GM19351 (cell line): Measurements from ENCODE around the gene ADGRA3.

Experiments used
- ATAC-seq: cut with Tn5 transposase; IDR thresholded peaks from one replicate; pipeline ENCODE4 v1.9.1; 2021; ENCODE audit warnings: mild to moderate bottlenecking, moderate library complexity; ENCODE audit not compliant: unreplicated experiment

ADGRA3 gene, protein sequence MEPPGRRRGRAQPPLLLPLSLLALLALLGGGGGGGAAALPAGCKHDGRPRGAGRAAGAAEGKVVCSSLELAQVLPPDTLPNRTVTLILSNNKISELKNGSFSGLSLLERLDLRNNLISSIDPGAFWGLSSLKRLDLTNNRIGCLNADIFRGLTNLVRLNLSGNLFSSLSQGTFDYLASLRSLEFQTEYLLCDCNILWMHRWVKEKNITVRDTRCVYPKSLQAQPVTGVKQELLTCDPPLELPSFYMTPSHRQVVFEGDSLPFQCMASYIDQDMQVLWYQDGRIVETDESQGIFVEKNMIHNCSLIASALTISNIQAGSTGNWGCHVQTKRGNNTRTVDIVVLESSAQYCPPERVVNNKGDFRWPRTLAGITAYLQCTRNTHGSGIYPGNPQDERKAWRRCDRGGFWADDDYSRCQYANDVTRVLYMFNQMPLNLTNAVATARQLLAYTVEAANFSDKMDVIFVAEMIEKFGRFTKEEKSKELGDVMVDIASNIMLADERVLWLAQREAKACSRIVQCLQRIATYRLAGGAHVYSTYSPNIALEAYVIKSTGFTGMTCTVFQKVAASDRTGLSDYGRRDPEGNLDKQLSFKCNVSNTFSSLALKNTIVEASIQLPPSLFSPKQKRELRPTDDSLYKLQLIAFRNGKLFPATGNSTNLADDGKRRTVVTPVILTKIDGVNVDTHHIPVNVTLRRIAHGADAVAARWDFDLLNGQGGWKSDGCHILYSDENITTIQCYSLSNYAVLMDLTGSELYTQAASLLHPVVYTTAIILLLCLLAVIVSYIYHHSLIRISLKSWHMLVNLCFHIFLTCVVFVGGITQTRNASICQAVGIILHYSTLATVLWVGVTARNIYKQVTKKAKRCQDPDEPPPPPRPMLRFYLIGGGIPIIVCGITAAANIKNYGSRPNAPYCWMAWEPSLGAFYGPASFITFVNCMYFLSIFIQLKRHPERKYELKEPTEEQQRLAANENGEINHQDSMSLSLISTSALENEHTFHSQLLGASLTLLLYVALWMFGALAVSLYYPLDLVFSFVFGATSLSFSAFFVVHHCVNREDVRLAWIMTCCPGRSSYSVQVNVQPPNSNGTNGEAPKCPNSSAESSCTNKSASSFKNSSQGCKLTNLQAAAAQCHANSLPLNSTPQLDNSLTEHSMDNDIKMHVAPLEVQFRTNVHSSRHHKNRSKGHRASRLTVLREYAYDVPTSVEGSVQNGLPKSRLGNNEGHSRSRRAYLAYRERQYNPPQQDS (N-terminal part only)

DNA sequence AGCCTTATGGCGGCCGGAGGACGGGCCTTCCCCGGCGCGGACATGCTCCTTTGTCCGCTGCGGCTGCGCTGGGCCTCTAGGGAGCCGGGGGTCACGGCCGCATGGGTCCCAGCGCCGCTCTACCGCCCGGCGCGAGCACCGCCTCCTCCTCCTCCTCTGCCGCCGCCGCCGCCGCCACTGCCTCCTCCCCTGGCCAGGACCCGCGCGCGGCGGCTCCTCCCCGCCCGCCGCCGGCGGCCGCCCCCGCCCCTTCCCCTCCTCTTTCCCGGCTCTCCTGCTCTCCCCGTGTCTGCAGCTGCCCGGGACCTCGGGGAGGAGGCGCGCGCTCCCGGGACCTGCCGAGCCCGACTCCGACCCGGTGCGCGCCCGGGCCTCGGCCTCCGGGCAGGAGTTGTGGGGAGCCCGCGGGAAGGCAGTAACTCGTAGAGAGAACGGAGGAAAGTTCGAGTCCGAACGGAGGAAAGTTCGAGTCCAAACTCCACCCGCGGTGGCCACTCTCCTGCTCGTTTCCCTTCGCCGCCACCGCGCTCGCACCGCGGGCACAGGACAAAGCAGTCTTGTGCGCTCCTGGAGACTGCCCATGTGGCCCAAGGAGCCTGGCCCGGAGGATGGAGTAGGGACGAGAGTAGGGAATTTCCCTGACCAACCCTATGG, at the start of gene ADGRA3:
TSS of gene ADGRA3 (minus strand) at position 179 of the 654 bp plus-strand sequence. CDS start 282 bp downstream, outside the sequence.
- ATAC-seq, result no peak

DNA sequence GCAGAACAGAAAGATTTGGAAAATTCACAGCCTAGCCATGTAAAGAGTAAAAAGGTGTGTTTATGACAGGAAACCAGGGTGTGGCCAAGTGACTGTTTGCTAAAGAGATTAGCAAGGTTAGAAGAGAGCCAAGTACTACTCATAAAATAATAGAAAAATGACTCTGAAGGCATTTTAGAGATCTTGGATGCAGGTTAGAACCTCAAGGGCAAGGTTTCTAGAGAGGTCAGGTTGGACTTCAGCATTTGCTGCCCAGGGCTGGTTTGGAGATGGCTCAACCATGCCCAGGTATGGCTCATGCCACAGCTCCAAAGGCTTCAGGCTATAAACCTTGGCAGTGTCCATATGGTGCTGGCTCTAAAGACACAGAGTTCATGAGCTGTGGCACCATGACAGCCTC, 40.6 kb upstream of the ADGRA3 start:
- ATAC-seq, result no peak

DNA sequence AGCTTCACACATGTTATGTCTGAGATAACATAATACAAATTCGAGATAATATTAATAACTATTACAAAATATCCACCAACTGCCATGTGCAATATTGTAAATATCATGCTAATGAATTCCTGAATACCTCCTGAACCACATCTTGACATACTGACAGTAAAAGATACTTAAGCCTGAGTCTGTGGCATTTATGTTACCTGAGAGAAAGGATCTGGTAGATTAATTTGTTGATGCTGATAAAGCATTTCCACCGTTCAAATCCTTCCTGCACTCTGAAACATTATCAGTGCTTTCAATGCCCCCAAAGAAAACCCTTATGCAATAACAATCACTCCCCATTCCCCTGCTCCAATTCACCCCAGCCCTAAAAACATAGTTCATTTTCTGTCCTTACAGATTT, 38.8 kb upstream of the ADGRA3 start:
- ATAC-seq, result no peak

DNA sequence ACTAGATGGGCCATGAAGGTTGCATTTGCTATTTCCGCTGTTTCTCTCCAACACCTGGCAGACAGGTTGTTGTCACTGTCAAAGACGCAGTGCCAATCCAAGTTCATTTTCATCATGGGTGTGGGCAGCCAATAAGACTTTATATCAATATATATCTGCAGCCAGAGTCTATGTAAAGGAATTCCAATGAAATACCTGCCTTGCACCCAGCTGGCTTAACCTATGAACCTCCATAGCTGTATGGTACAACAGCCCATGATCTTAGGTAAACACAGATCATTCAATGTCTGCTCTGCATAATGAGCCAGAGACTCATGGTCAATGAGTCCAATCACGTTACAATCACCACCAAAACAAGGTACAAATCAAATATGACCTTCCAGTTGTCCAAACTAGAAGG, 37.7 kb upstream of the ADGRA3 start:
- no peak for ATAC-seq

DNA sequence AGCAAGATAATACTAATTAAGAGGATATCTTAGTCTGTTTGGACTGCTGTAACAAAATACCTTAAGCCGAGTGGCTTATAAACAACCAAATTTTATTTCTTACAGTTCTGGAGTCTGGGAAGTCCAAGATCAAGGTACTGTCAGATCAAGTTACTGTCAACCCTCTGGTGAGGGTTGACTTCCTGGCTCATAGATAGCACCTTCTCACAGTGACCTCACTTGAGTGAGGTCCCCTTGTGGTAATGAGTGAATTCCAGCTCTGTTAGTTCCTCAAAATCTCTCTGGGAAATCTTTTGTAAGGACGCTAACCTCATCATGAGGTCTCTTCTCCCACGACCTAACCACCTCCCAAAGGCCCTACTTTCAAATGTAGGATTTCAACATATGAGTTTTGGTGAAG, 36.9 kb upstream of the ADGRA3 start:
- no peak for ATAC-seq

DNA sequence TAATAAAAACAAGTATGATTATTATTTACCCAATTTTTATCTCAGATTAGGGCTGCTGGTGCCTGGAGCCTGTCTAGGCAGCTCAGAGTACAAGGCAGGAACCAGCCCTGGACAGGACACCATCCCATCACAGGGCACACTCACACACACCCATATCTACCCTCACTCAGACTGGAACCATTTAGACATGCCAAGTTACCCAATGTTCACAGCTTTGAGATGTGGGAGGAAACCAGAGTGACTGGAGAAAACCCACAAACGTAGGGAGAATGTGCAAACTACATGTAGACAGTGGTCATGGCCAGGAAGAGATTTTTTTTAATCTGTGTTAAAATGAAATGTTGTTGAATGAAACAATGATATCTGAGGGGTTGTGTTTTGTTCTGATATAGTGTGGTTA, 35.7 kb upstream of the ADGRA3 start:
- ATAC-seq, result no peak

DNA sequence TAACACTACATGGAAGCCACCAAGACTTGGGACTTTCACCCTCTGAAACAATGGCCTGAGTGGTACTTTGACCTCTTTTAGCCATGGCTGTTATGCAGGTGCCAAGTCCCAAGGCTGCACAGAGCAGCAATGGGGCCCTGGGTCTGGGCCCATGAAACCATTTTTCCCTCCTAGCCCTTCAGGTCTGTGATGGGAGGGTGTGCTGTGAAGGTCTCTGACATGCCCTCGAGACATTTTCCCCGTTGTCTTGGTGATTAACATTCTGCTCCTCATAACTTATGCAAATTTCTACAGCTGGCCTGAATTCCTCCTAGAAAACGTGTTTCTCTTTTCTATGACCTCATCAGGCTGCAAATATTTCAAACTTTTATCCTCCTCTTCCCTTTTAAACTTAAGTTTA, 30.4 kb upstream of the ADGRA3 start:
- ATAC-seq, result no peak

DNA sequence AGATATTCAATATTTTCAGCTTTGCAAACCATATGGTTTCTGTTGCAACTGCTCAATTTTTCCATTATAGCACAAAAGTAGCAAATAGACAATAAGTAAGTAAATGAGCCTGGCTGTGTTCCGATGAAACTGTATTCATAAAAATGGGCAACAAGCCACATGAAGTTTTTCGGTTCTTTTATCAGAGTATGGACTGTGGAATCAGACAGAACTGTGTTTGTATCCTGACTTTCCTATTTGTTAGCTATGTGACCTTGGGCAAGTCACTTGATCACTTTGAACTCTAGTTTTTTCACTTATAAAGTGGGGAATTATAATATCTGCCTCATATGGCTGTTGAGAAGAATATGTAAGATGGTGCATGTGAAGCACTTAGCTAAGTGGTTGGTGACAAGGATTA, 23.4 kb upstream of the ADGRA3 start:
- ATAC-seq, result no peak

DNA sequence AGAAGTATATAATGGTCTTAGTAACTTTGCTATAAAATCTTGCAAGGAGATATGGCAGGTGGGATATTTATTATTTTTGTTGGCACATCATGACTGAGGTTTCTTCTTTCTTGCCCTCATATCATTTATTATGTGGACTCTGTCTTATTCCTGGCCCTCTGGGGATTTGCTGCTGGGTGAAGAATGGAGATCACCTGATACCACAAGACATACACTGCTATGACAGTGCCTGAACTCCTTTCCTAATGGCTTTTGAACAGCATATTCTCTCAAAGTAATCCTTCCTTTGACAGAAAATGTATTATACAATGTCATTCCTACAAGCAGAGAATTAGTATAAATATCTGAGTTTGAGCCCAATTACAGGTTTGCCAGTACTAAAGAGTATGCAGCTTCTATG, 22.0 kb upstream of the ADGRA3 start:
- ATAC-seq, result no peak

DNA sequence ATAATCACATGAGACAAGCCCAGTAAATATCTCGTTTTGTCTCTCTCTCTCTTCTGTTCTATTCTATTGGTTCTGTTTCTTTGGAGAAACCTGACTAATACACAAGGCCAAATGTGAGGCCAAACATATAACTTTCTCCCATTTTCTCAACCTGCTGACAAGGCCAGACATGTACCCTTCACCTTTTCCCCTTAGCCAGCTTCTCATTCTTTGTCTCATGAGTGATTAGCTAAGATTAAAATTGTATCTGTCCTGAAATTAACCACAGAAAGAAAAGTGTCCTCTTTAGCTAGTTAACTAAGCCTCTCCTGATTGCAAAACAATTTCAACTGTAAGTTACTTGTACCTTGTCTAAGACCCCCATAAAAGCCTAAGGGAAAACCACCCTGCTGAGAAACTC, 18.5 kb upstream of the ADGRA3 start:
- no peak for ATAC-seq

DNA sequence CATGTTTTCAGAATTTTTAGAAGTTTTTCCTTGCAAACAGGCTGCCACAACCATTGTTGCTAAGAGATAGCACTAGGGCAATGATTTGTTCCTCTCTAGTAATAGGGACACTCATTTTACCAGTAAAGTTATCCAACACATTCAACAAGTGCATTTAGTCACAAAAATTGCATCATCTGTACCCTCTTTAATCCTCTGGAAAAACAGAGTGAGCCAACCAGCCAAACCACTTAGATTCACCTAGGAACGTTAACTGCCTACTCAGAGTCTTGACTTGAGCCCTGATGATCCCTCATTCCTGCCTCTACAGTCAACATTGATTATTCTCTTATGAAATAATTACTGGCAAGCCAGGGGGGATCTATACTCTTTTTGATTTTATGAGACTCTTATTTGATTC, 17.0 kb upstream of the ADGRA3 start:
- no peak for ATAC-seq

DNA sequence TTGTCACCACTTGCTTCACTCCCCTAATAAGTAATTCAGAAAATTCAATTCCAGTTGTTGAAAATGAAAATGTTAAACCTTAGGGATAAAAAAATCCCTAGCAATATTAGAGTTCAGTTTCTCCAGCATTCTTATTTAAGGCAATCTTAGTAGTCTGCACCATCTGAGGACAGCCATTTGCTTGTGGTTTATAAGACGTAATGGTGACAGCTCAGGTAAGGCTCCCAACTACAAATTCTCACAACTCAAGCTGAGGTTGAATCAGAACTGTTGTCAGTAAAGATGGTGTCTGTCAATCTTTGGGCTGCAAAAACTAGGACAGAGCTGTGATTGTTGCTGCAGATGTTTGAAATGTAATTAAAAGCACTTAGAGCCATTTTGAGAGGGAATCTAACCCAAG, 16.3 kb upstream of the ADGRA3 start:
- ATAC-seq, result no peak

DNA sequence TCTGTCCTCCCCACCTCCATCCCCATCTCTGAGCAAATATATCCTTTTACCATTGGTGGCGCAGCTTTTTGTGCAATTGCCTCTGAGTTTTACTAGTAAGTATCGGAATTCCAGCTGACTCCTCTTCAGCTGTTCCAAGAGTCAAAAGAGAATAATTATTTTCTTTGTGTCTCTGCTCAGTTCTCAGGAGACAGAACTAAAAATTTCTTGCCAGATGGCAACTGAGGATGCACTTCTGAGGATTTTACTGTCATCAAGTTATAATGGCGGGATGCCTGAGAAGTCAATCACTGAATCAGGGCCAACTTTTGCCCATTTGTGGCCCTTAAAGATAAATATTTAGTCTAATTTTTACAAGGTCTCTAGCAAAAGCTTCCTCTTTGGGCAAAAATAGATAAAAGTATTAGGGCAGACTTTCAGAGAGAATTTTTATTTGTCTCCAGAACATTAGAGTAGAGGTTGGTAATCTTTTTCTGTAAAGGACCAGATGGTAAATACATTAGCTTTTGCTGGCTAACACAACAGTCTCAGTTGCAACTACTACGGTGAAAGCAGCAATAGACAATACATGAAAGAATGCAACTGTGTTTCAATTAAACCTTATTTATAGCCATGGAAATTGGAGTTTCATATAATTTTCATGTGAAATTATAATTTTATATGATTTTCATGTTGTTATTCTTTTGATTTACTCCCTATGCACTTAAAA, 15.6 kb upstream of the ADGRA3 start:
- no peak for ATAC-seq

DNA sequence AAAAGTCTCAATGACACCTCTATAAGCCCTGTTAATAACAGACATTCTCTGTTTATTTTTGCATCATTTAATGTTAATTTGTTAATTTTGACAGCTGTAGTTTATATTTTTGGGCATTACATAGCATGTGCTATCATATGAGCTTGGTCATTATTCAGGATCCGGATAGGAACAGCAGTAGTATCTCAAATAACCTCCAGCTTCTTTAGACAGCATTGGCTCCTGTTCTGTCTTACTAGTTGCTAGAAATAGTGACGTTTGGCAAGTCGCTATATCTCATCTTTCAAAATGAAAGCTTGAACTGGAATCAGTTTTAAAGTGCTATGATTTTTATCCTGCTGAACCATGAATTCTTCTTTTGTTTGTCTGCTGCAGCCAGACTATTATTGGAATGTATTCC, 9.0 kb upstream of the ADGRA3 start:
- ATAC-seq, result no peak

DNA sequence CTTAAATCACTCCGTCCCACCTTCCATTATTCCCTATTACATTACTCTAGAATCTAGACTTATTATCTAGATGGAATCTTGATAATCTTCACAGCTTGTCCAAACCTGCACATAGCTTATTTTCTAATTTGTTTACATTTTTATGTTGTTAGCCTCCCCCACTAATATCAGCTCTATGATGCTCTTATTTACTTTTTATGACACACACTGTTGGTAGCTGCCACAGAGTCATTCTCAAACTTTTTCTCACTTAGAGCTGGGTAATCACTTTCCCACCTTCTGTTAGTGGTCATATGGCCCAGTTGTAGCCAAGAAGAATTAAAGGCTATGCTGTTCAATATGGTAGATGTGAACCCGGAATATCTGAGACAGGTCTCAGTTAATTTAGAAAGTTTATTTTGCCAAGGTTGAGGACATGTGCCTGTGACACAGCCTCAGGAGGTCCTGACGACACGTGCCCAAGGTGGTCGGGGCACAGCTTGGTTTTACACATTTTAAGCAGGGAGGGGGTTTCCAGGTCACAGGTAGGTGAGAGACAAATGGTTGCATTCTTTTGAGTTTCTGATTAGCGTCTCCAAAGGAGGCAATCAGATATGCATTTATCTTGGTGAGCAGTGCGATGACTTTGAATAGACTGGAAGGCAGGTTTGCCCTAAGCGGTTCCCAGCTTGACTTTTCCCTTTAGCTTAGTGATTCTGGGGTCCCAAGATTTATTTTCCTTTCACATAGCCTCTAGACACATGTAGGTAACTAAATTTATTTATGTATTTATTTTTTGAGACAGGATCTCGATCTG, 7.0 kb upstream of the ADGRA3 start:
- no peak for ATAC-seq

DNA sequence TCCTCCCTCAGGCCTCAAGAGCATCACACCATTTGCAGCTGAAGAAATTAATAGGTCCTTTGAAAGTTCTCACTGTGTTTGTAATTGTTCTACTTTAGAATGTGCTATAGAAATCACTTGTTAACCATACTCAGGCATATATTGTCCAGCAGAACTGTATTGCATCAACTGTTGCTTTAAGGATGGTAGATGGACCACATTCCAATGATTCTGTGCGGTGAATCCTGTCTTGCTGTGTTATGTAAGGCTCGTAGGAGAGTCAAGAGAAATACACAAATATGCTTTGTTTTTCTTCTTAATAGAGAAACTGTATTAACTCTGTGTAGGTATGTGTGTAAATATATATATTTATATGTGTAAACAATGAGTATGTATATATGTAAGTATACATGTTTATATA, 6.3 kb upstream of the ADGRA3 start:
- no peak for ATAC-seq

DNA sequence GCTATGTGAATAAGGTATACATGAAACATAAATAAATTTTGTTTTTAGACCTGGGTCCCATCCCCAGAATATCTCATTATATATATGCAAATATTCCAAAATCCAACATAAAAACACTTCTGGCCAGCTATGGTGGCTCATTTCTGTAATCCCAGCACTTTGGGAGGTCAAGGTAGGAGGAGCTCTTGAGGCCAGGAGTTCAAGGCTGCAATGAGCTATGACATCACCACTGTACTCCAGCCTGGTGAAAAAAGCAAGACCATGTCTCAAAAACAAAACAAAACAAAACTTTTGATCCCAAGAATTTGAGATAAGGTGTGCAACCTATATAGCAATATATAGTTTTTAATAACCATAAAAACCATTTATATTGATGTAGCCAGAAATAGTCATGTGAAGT, 5.4 kb upstream of the ADGRA3 start:
- ATAC-seq, result no peak

DNA sequence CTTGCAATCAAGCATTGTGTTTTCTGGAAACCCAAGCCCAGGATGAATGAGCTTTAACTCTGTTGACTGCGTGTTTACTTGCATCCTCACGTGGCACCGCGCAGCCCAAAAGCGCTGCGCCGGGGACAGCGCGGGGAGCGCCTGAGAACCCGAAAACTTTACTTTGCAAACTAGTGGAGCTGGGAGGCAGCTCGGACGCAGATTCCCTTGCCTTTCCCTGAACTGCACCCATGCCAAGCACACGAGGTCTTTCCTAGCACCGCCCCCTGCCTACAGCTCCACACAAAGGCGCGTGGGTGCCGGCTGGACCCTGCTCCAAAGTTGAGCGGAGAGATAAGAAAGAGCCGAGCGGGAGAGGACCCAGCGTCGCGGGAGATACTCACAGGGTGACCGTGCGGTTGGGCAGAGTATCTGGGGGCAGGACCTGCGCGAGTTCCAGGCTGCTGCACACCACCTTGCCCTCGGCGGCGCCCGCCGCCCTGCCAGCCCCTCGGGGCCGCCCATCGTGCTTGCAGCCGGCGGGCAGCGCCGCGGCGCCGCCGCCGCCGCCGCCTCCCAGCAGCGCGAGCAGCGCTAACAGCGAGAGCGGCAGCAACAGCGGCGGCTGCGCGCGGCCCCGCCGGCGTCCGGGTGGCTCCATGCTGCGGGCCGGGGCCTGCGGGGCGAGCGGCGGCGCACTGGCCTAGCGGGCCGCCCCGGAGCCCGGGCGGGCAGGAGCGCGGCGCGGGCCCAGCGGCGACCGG, 550 bp downstream of the ADGRA3 start:
- no peak for ATAC-seq

DNA sequence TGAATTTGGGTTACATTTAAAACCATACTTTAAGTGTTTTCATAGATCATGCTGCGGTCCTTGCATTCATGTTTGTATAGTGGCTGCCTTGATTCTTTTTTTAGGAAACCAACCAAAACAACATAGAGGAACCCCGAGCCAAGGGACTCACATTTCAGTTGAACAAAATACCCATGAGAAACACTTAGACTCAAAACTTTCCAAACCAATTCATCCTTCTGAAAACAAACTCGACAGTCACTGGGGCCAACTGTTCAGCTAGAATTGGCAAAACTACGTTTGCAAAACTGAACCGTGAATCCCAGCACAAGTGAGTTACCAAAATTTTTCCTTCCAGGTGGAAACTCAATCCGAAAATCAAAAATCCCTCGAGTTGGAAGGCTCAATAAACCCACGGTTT, 1.4 kb downstream of the ADGRA3 start:
- no peak for ATAC-seq
